Erythroblast (primary cell): ENCODE data around the gene FGFR2.
"Not testable (repeated sequence)": the region's sequence is repeated elsewhere in the genome, so short reads cannot be mapped to it uniquely, and the experiment has no call there.

Experiments
- DNase-seq, 2 experiments: peaks; one replicate each; lab custom pipeline; 2025; lab: John Stamatoyannopoulos, UW
- GATA1 ChIP-seq: IDR thresholded peaks from 2 replicates; pipeline ENCODE4 v1.6.1; 2011; ENCODE audit warnings: low read depth, mild to moderate bottlenecking, control low read depth, low read length, moderate library complexity
- POLR2A ChIP-seq: IDR thresholded peaks from 2 replicates; pipeline ENCODE4 v1.6.1; 2011; ENCODE audit warnings: mild to moderate bottlenecking, low read length

The FGFR2 gene

DNA sequence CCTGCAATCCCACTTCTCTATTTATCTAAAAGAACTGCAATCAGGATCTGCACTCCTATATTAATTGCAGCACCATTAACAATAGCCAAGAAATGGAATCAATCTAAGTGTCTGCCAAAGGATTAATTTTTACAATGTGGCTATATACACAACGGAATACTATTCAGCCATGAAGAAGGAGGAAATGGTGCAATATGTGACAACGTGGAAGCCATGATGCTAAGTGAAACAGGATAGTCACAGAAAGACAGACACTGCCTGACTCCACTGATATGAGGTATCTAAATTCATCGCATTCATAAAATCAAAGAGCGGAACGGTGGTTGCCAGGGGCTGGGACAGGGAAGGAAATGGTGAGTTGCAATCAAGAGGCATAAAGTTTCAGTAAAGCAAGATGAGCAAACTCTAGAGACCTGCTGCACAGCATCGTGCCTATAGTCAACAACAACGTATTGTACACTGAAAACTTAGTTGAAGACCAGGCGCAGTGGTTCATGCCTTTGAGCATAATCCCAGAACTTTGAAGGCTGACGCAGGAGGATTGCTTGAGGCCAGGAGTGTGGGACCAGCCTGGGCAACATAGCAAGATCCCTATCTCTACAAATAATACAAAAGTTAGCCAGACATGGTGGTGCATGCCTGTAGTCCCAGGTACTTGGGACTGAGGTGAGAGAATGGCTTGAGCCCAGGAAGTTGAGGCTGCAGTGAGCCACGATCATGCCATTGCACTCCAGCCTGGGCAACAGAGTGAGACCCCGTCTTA lies 76.3 kb downstream of the FGFR2 start:
- TF ChIP-seq POLR2A: no peak
- TF ChIP-seq GATA1: no peak
- DNase-seq: no peak

DNA sequence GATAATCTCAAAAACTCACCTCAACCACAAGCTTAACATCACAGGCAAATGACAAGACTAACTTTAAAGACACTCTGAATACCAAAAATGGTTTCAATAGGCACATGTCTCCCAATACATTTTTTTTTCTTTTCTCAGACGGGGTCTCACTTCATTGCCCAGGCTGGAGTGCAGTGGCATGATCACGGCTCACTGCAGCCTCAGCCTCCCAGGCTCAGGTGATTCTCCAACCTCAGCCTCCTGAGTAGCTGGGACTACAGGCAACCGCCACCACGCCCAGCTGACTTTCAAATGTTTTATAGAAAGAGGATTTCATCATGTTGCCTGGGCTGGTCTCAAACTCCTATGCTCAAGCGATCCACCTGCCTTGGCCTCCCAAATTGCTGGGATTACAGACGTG lies 77.7 kb downstream of the FGFR2 start:
- DNase-seq: not testable (repeated sequence)

DNA sequence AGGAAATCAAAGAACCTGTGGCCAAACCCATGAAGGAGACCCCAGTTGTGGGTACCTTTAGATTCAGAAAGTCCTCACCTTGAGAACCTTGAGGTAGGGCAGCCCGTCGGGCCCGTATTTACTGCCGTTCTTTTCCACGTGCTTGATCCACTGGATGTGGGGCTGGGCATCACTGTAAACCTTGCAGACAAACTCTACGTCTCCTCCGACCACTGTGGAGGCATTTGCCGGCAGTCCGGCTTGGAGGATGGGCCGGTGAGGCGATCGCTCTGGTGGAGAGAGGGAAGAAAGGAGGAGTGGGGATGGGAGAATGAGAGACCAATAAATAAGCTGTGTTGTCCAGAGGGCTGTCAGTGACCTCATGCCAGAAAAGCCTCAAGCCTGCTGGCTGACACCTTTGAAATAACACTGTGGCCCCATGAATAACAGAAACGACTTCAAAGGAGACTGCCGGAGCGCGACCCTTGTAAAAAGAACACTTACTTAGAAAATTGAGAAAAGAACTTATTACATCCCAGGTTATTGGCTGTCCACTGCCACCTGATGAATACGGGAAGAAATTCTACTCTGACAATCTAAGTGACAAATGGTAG lies 78.2 kb downstream of the FGFR2 start:
- DNase-seq: no peak
- TF ChIP-seq GATA1: no peak

GRCh38 chr10:121519411-121519810 lies 78.8 kb downstream of the FGFR2 start:
- DNase-seq: no peak
- TF ChIP-seq POLR2A (no peak), GATA1 (no peak)

DNA sequence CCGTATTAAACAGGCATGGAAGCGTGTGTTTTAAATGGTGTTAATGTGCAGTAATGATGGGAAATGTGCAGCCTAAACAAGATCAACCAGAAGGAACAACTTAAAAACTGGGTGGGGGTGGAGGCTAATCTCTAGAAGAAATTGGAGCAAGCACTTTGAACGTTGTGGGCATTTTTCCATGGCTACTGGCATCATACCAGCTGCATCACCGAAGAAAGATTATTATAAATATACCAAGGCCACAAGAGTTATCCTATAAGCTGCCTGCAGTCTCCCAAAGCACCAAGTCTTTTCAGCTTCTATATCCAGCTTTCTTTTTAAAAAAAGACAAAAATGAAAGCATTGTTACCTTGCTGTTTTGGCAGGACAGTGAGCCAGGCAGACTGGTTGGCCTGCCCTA lies 79.9 kb downstream of the FGFR2 start:
- DNase-seq: no peak
- TF ChIP-seq GATA1 (no peak), POLR2A (no peak)

- no peak for DNase-seq
- TF ChIP-seq GATA1 (no peak), POLR2A (no peak)
These were observed 82.0 kb downstream of the FGFR2 start for GRCh38 chr10:121516093-121516865.

- no peak for DNase-seq
- TF ChIP-seq POLR2A (no peak), GATA1 (no peak)
These were observed 83.9 kb downstream of the FGFR2 start for GRCh38 chr10:121514141-121514865.

- no peak for DNase-seq
- TF ChIP-seq POLR2A (no peak), GATA1 (no peak)
These were observed 86.3 kb downstream of the FGFR2 start for GRCh38 chr10:121511943-121512342.

GRCh38 chr10:121511460-121511859 lies 86.8 kb downstream of the FGFR2 start:
- DNase-seq: no peak

DNA sequence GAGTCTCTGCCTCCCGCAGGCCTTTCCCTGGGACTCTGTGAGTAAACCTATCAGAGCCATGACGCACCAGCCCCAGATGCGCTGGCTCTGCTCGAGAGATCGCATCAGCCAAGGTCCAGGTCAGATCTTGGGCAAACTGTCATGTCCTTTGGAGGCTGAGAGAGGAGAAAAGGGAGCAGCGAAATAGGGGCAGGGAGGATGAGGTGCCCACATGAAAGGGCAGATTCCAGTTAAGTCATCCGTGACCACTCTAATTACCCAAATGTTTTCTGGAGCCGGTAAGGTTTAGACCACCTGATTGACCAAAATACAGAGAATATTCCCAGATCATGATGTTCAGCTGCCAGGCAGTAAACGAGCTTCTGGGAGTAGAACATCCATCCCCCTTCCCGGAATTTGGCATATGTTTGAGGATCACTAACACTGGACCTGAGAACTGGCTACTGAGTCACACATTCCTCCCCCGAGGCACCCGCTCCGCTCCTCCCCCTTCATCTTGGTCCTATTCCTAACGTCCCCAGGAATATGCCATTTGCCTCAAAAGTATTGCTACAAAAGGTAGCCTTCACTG lies 88.0 kb downstream of the FGFR2 start:
- TF ChIP-seq POLR2A (no peak), GATA1 (no peak)
- no peak for DNase-seq

More at GRCh38 chr10:121511460-121511859, 86.8 kb downstream of the FGFR2 start:
- no peak for TF ChIP-seq POLR2A
- no peak for TF ChIP-seq GATA1

- DNase-seq: no peak
- no peak for TF ChIP-seq GATA1
These were observed 88.4 kb downstream of the FGFR2 start for GRCh38 chr10:121509796-121510195.

DNA sequence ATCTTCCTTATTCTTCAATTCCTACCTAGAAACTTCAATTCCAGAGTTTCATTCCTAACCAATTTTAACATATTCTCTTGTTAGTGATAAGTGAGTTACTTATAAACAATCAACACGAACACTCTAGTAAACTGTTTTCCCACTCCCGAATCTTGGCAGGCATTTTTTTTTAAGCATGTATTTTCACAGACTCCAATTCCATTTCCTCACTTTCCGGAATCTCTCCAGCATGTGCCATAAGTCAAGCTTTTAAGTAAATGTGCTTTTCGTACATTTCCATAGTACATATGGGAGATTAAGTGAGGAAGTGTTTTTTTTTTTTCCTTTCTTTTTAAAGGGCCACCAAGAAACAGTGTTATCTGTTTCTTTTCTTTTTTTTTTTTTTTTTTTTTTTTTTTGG lies 89.1 kb downstream of the FGFR2 start:
- TF ChIP-seq GATA1 (no peak), POLR2A (no peak)
- DNase-seq: no peak

- no peak for DNase-seq
- TF ChIP-seq POLR2A: no peak
- TF ChIP-seq GATA1: no peak
These were observed 94.6 kb downstream of the FGFR2 start for GRCh38 chr10:121503587-121504051.

DNA sequence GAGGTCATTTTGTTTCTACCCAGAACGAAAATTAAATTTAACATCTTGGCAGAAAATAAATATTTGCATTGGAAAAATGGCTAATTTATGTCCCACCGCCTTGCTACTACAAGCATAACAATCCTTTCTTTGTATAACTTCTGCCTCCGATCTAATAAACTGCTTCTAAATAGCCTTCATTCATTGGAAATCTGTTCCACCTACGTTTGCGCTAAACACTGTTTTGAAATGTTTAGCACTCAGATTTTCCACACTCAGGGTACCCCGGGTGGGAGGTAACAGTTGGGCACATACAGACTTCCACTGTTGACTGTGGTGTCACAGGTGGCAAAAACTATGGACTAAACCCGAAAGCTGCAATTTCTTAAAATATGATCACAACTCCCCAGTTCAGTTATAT lies 96.4 kb downstream of the FGFR2 start:
- no peak for DNase-seq
- TF ChIP-seq GATA1: no peak
- TF ChIP-seq POLR2A: no peak
